Measurements from ENCODE around the gene CYFIP2. TPM values are rescaled to one million over a fixed set of nuclear protein-coding genes. Genes with fewer than 3 reads are reported as not detected.

Gene CYFIP2
- total RNA-seq, 2 donors from 2014 or later, result 269 to 291 TPM

GRCh38 chr5:157336423-157336744 is 70.5 kb downstream of the CYFIP2 start:
- Mint-ChIP-seq H3K4me1 (peaks cover 9% of the 10 kb centered on the region), H3K27ac (peak overlapping the region; percentile 20), H3K36me3 (ENCODE audit: low read depth) (peaks cover 100% of the 10 kb centered on the region), H3K9me3 (no peaks in the 10 kb centered on the region), H3K27me3 (no peaks in the 10 kb centered on the region), H3K4me3 (no peak overlapping the region)
- ATAC-seq (replicated peaks), result no peak

- Mint-ChIP-seq H3K27me3 (no peaks in the 10 kb centered on the region), H3K27ac (no peak overlapping the region), H3K4me3 (no peak overlapping the region), H3K9me3 (no peaks in the 10 kb centered on the region), H3K4me1 (peaks cover 15% of the 10 kb centered on the region), H3K36me3 (ENCODE audit: low read depth) (peaks cover 100% of the 10 kb centered on the region)
- ATAC-seq (replicated peaks), result no peak
Measured at GRCh38 chr5:157339409-157339808, 73.5 kb downstream of the CYFIP2 start.

GRCh38 chr5:157342822-157343402 is 77.0 kb downstream of the CYFIP2 start:
- H3K27ac Mint-ChIP-seq, result peak overlapping the region; percentile 98
- no peaks in the 10 kb centered on the region for H3K9me3 Mint-ChIP-seq
- H3K36me3 Mint-ChIP-seq (ENCODE audit: low read depth), result peaks cover 99% of the 10 kb centered on the region
- ATAC-seq (replicated peaks), result no peak
- peaks cover 41% of the 10 kb centered on the region for H3K4me1 Mint-ChIP-seq
- no peaks in the 10 kb centered on the region for H3K27me3 Mint-ChIP-seq
- H3K4me3 Mint-ChIP-seq, result peak overlapping the region; percentile 82

- H3K9me3 Mint-ChIP-seq, result no peaks in the 10 kb centered on the region
- peaks cover 99% of the 10 kb centered on the region for H3K36me3 Mint-ChIP-seq (ENCODE audit: low read depth)
- H3K27me3 Mint-ChIP-seq, result no peaks in the 10 kb centered on the region
- ATAC-seq (replicated peaks), result peak; percentile 94
- peak overlapping the region; percentile 98 for H3K27ac Mint-ChIP-seq
- H3K4me1 Mint-ChIP-seq, result peaks cover 45% of the 10 kb centered on the region
- H3K4me3 Mint-ChIP-seq, result peak overlapping the region; percentile 82
Measured at GRCh38 chr5:157343842-157344790, 78.2 kb downstream of the CYFIP2 start.

GRCh38 chr5:157345067-157345466 is 79.1 kb downstream of the CYFIP2 start:
- ATAC-seq (replicated peaks), result peak; percentile 30
- Mint-ChIP-seq H3K4me3 (peak overlapping the region; percentile 82), H3K4me1 (peaks cover 48% of the 10 kb centered on the region), H3K27ac (peak overlapping the region; percentile 98), H3K27me3 (no peaks in the 10 kb centered on the region), H3K9me3 (no peaks in the 10 kb centered on the region), H3K36me3 (ENCODE audit: low read depth) (peaks cover 99% of the 10 kb centered on the region)

- Mint-ChIP-seq H3K27ac (peak overlapping the region; percentile 98), H3K9me3 (no peaks in the 10 kb centered on the region), H3K27me3 (no peaks in the 10 kb centered on the region), H3K4me3 (peak overlapping the region; percentile 82), H3K4me1 (peaks cover 52% of the 10 kb centered on the region), H3K36me3 (ENCODE audit: low read depth) (peaks cover 99% of the 10 kb centered on the region)
- ATAC-seq (replicated peaks), result peak; percentile 19
Measured at GRCh38 chr5:157345485-157345884, 79.6 kb downstream of the CYFIP2 start.

- no peak overlapping the region for H3K4me3 Mint-ChIP-seq
- H3K36me3 Mint-ChIP-seq (ENCODE audit: low read depth), result peaks cover 97% of the 10 kb centered on the region
- H3K27me3 Mint-ChIP-seq, result no peaks in the 10 kb centered on the region
- peaks cover 66% of the 10 kb centered on the region for H3K4me1 Mint-ChIP-seq
- no peak overlapping the region for H3K27ac Mint-ChIP-seq
- no peak for ATAC-seq (replicated peaks)
- no peaks in the 10 kb centered on the region for H3K9me3 Mint-ChIP-seq
Measured at GRCh38 chr5:157347301-157348048, 81.6 kb downstream of the CYFIP2 start.

- Mint-ChIP-seq H3K27me3 (no peaks in the 10 kb centered on the region), H3K9me3 (no peaks in the 10 kb centered on the region), H3K36me3 (ENCODE audit: low read depth) (peaks cover 97% of the 10 kb centered on the region), H3K27ac (no peak overlapping the region), H3K4me1 (peaks cover 72% of the 10 kb centered on the region), H3K4me3 (no peak overlapping the region)
- ATAC-seq (replicated peaks), result no peak
Measured at GRCh38 chr5:157348049-157348400, 82.1 kb downstream of the CYFIP2 start.

GRCh38 chr5:157350939-157351801 is 85.2 kb downstream of the CYFIP2 start:
- Mint-ChIP-seq H3K27me3 (no peaks in the 10 kb centered on the region), H3K4me3 (peak overlapping the region; percentile 73), H3K9me3 (no peaks in the 10 kb centered on the region), H3K36me3 (ENCODE audit: low read depth) (peaks cover 97% of the 10 kb centered on the region), H3K4me1 (peaks cover 58% of the 10 kb centered on the region), H3K27ac (peak overlapping the region; percentile 99)
- ATAC-seq (replicated peaks), result peak; percentile 85

- ATAC-seq (replicated peaks), result peak; percentile 62
- peaks cover 97% of the 10 kb centered on the region for H3K36me3 Mint-ChIP-seq (ENCODE audit: low read depth)
- H3K4me1 Mint-ChIP-seq, result peaks cover 52% of the 10 kb centered on the region
- peak overlapping the region; percentile 99 for H3K27ac Mint-ChIP-seq
- no peaks in the 10 kb centered on the region for H3K9me3 Mint-ChIP-seq
- H3K27me3 Mint-ChIP-seq, result no peaks in the 10 kb centered on the region
- peak overlapping the region; percentile 73 for H3K4me3 Mint-ChIP-seq
Measured at GRCh38 chr5:157351802-157352092, 85.8 kb downstream of the CYFIP2 start.

- no peaks in the 10 kb centered on the region for H3K9me3 Mint-ChIP-seq
- peaks cover 97% of the 10 kb centered on the region for H3K36me3 Mint-ChIP-seq (ENCODE audit: low read depth)
- no peaks in the 10 kb centered on the region for H3K27me3 Mint-ChIP-seq
- peak overlapping the region; percentile 99 for H3K27ac Mint-ChIP-seq
- ATAC-seq (replicated peaks), result peak; percentile 20
- peaks cover 50% of the 10 kb centered on the region for H3K4me1 Mint-ChIP-seq
- peak overlapping the region; percentile 73 for H3K4me3 Mint-ChIP-seq
Measured at GRCh38 chr5:157352756-157353340, 86.9 kb downstream of the CYFIP2 start.

- no peaks in the 10 kb centered on the region for H3K27me3 Mint-ChIP-seq
- H3K27ac Mint-ChIP-seq, result peak overlapping the region; percentile 57
- H3K9me3 Mint-ChIP-seq, result no peaks in the 10 kb centered on the region
- H3K4me3 Mint-ChIP-seq, result no peak overlapping the region
- ATAC-seq (replicated peaks), result no peak
- peaks cover 43% of the 10 kb centered on the region for H3K4me1 Mint-ChIP-seq
- H3K36me3 Mint-ChIP-seq (ENCODE audit: low read depth), result peaks cover 98% of the 10 kb centered on the region
Measured at GRCh38 chr5:157354800-157355199, 88.9 kb downstream of the CYFIP2 start.

GRCh38 chr5:157356576-157356975 is 90.7 kb downstream of the CYFIP2 start:
- Mint-ChIP-seq H3K4me1 (peaks cover 28% of the 10 kb centered on the region), H3K4me3 (no peak overlapping the region), H3K27ac (peak overlapping the region; percentile 24), H3K27me3 (no peaks in the 10 kb centered on the region), H3K36me3 (ENCODE audit: low read depth) (peaks cover 98% of the 10 kb centered on the region), H3K9me3 (no peaks in the 10 kb centered on the region)
- ATAC-seq (replicated peaks), result no peak

GRCh38 chr5:157357823-157358222 is 91.9 kb downstream of the CYFIP2 start:
- peaks cover 100% of the 10 kb centered on the region for H3K36me3 Mint-ChIP-seq (ENCODE audit: low read depth)

More at GRCh38 chr5:157357823-157358222, 91.9 kb downstream of the CYFIP2 start:
- Mint-ChIP-seq H3K27ac (peak overlapping the region; percentile 15), H3K4me1 (peaks cover 19% of the 10 kb centered on the region), H3K4me3 (no peak overlapping the region), H3K9me3 (no peaks in the 10 kb centered on the region), H3K27me3 (no peaks in the 10 kb centered on the region)
- ATAC-seq (replicated peaks), result no peak
